ENCODE results near the gene ACOX1. TPM values are rescaled to one million over a fixed set of nuclear protein-coding genes. Genes with fewer than 3 reads are reported as not detected.

The ACOX1 gene
- total RNA-seq, 1 donor from 2014 or later, result 9.7 TPM

- TF ChIP-seq EZH2phosphoT487 (IDR thresholded peaks at IDR 0.05) (no peak), EZH2 (IDR thresholded peaks at IDR 0.05) (no peak), CTCF (IDR thresholded peaks at IDR 0.05) (no peak)
- no peaks in the 10 kb centered on the region for H3K36me3 ChIP-seq
- peaks cover 14% of the 10 kb centered on the region for H3K4me1 ChIP-seq
- no peak overlapping the region for H3K9ac ChIP-seq
- no peak overlapping the region for H3K4me3 ChIP-seq
- H3F3A ChIP-seq (ENCODE audit: low read depth), result peaks cover 46% of the 10 kb centered on the region
- peaks cover 2% of the 10 kb centered on the region for H3K27me3 Mint-ChIP-seq (ENCODE audit: insufficient read depth, low read depth)
- no peak overlapping the region for H3K27ac ChIP-seq
- DNase-seq (ENCODE audit: low spot score), result no peak
- peaks cover 5% of the 10 kb centered on the region for H3K36me3 Mint-ChIP-seq
- no peaks in the 10 kb centered on the region for H3K9me3 Mint-ChIP-seq
- H3K27ac Mint-ChIP-seq, result peak overlapping the region; percentile 61
- H3K4me2 ChIP-seq, result no peak overlapping the region
- H3K27me3 ChIP-seq, result no peaks in the 10 kb centered on the region
- no peaks in the 10 kb centered on the region for H4K20me1 ChIP-seq (ENCODE audit: low read depth)
- H2AFZ ChIP-seq (replicated peaks), result no peak overlapping the region
- H3K9me3 ChIP-seq (ENCODE audit: low read depth), result no peaks in the 10 kb centered on the region
- peaks cover 39% of the 10 kb centered on the region for H3K4me1 Mint-ChIP-seq
- H3K79me2 ChIP-seq (ENCODE audit: low read depth), result peaks cover 26% of the 10 kb centered on the region
- H3K4me3 Mint-ChIP-seq, result peak overlapping the region; percentile 95
Measured at GRCh38 chr17:75981019-75981615, 2.2 kb upstream of the ACOX1 start.

DNA sequence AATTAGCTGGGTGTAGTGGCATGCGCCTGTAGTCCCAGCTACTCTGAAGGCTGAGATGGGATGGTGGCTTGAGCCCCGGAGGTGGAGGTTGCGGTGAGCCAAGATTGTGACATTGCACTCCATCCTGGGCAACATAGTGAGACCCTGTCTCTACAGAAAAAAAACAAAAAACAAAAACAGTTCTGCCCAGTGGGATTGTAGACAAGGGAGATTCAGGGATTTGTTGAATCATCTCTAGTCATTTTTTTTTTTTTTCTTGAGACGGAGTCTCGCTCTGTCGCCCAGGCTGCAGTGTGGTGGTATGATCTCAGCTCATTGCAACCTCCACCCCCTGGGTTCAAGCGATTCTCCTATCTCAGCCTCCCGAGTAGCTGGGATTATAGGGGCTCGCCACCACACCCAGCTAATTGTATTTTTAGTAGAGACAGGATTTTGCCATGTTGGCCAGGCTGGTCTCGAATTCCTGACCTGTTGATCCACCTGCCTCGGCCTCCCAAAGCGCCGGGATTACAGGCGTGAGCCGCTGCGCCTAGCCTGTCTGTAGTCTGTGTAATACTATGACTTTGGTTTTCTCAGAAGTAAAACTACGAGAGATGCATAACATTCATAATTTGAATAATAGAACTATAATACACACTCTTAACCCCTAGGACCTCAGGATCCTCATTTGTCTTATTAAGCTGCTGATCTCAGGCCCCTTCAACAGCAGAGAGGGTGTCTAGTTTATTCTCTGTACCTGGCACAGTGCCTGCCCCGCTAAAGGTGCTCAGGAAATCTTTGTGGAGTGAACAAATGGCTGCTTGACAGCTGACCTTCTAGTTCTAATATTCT lies 1.4 kb upstream of the ACOX1 start:
- H3K4me2 ChIP-seq, result peak overlapping the region; percentile 82
- peak overlapping the region; percentile 74 for H3K4me3 ChIP-seq
- peaks cover 46% of the 10 kb centered on the region for H3F3A ChIP-seq (ENCODE audit: low read depth)
- H2AFZ ChIP-seq (replicated peaks), result no peak overlapping the region
- H3K27me3 Mint-ChIP-seq (ENCODE audit: insufficient read depth, low read depth), result peaks cover 2% of the 10 kb centered on the region
- no peaks in the 10 kb centered on the region for H3K27me3 ChIP-seq
- H3K9me3 ChIP-seq (ENCODE audit: low read depth), result no peaks in the 10 kb centered on the region
- peak overlapping the region; percentile 97 for H3K27ac ChIP-seq
- H3K4me1 Mint-ChIP-seq, result peaks cover 41% of the 10 kb centered on the region
- H3K79me2 ChIP-seq (ENCODE audit: low read depth), result peaks cover 26% of the 10 kb centered on the region
- peak overlapping the region; percentile 10 for H3K9ac ChIP-seq
- peak overlapping the region; percentile 95 for H3K4me3 Mint-ChIP-seq
- peaks cover 14% of the 10 kb centered on the region for H3K4me1 ChIP-seq
- no peak for TF ChIP-seq EZH2 (IDR thresholded peaks at IDR 0.05)
- no peak for TF ChIP-seq EZH2phosphoT487 (IDR thresholded peaks at IDR 0.05)
- no peak for TF ChIP-seq CTCF (IDR thresholded peaks at IDR 0.05)
- H3K36me3 ChIP-seq, result no peaks in the 10 kb centered on the region
- DNase-seq (ENCODE audit: low spot score), result no peak
- no peaks in the 10 kb centered on the region for H3K9me3 Mint-ChIP-seq
- H4K20me1 ChIP-seq (ENCODE audit: low read depth), result no peaks in the 10 kb centered on the region
- H3K27ac Mint-ChIP-seq, result peak overlapping the region; percentile 99
- peaks cover 8% of the 10 kb centered on the region for H3K36me3 Mint-ChIP-seq

DNA sequence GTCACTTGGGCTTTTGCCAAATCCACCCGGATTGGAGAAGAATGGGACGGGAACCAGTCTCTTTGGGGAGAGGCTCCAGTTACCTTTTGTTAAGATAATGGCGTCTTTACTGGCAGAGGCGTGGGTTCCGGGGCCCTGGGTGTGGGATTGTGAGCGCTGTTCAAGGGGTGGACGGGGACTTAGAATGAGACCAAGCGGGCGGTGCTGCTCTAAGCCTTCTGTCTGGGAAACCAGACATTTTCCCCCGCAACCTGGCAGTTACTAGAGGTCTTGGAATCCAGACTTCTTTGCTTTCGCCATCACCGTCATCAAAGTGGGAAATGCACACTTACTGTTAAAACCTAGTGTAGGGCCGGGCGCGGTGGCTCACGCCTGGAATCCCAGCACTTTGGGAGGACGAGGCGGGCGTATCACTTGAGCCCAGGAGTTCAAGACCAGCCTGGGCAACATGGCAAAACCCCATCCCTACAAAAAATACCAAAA lies 780 bp upstream of the ACOX1 start:
- Histone ChIP-seq H3K4me3 (peak overlapping the region; percentile 74), H3K27ac (peak overlapping the region; percentile 97), H3K36me3 (no peaks in the 10 kb centered on the region), H3K9ac (peak overlapping the region; percentile 10), H3K27me3 (no peaks in the 10 kb centered on the region), H4K20me1 (ENCODE audit: low read depth) (no peaks in the 10 kb centered on the region), H3F3A (ENCODE audit: low read depth) (peaks cover 46% of the 10 kb centered on the region), H3K4me1 (peaks cover 14% of the 10 kb centered on the region), H3K4me2 (peak overlapping the region; percentile 82), H2AFZ (replicated peaks) (peak overlapping the region; percentile 81), H3K79me2 (ENCODE audit: low read depth) (peaks cover 26% of the 10 kb centered on the region), H3K9me3 (ENCODE audit: low read depth) (no peaks in the 10 kb centered on the region)
- no peak for DNase-seq (ENCODE audit: low spot score)
- Mint-ChIP-seq H3K27me3 (ENCODE audit: insufficient read depth, low read depth) (peaks cover 2% of the 10 kb centered on the region), H3K9me3 (no peaks in the 10 kb centered on the region), H3K4me1 (peaks cover 41% of the 10 kb centered on the region), H3K27ac (peak overlapping the region; percentile 99), H3K4me3 (peak overlapping the region; percentile 95), H3K36me3 (peaks cover 8% of the 10 kb centered on the region)
- TF ChIP-seq EZH2phosphoT487 (IDR thresholded peaks at IDR 0.05) (no peak), CTCF (IDR thresholded peaks at IDR 0.05) (no peak), EZH2 (IDR thresholded peaks at IDR 0.05) (no peak)
